Upper lobe of left lung (tissue), 4 donors: ENCODE measurements around the gene HOGA1.

ENCODE experiments used
- EP300 ChIP-seq, 4 donors: sonication (generic); formaldehyde crosslinking; IDR thresholded peaks; one replicate each; pipeline ENCODE4 v1.5.1; 2017; ENCODE audit warnings: antibody characterized with exemption in 4 of 4, control low read depth in 2 of 4
- POLR2A ChIP-seq, 4 donors: fragments of 450-650 bp; IDR thresholded peaks; one replicate each; pipeline ENCODE4 v1.5.1; 2016 to 2017; ENCODE audit warnings: antibody characterized with exemption in 4 of 4, mild to moderate bottlenecking in 2 of 4
- POLR2AphosphoS5 ChIP-seq, 2 donors: sonication (generic); formaldehyde crosslinking; IDR thresholded peaks; one replicate each; pipeline ENCODE4 v1.5.1; 2017; ENCODE audit warnings: antibody characterized with exemption in 2 of 2
- TF ChIP-seq, protein P1 (sequence below), 6 experiments: fragments of 450-650 bp in 4 of 6; fragments of 200-600 bp in 2 of 6; sonication (generic) in 2 of 6; IDR thresholded peaks; one replicate each; pipeline ENCODE4 v1.5.1; 2016 to 2019; ENCODE audit warnings: antibody characterized with exemption in 6 of 6

DNA sequence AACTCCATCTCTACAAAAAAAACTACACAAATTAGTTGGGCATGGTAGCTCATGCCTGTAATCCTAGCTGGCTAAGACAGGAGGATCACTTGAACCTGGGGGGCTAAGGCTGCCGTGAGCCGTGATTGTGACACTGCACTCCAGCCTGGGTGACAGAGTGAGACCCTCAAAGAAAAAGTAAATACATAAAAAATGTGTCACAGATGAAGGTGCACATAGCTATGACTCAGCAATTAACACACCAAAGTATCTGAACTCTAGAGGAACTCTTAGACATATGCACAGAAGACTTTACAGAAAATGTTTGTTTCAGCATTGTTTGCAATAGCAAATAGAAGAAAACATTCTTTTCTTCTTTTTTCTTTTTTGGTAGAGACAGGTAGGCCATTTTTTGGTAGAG, 13.6 kb downstream of the HOGA1 start:
- TF ChIP-seq POLR2A (IDR thresholded peaks at IDR 0.05) (no peak), EP300 (IDR thresholded peaks at IDR 0.05) (no peak), POLR2AphosphoS5 (IDR thresholded peaks at IDR 0.05) (no peak)
- TF ChIP-seq, protein P1, sequence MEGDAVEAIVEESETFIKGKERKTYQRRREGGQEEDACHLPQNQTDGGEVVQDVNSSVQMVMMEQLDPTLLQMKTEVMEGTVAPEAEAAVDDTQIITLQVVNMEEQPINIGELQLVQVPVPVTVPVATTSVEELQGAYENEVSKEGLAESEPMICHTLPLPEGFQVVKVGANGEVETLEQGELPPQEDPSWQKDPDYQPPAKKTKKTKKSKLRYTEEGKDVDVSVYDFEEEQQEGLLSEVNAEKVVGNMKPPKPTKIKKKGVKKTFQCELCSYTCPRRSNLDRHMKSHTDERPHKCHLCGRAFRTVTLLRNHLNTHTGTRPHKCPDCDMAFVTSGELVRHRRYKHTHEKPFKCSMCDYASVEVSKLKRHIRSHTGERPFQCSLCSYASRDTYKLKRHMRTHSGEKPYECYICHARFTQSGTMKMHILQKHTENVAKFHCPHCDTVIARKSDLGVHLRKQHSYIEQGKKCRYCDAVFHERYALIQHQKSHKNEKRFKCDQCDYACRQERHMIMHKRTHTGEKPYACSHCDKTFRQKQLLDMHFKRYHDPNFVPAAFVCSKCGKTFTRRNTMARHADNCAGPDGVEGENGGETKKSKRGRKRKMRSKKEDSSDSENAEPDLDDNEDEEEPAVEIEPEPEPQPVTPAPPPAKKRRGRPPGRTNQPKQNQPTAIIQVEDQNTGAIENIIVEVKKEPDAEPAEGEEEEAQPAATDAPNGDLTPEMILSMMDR (IDR thresholded peaks at IDR 0.05): no peak
